Loucy (cell line): ENCODE measurements around the gene CEP135.
A peak's percentile ranks its signal among the peaks of the same experiment; 100 is the strongest.

Experiments used
- H2AFZ ChIP-seq: fragments of 200-600 bp; sonication (generic); 2 replicates; pipeline ENCODE4 v1.6.0; 2016; ENCODE audit warnings: antibody characterized with exemption, mild to moderate bottlenecking, low read length, moderate library complexity
- H3F3A ChIP-seq: fragments of 200-600 bp; 2 replicates; pipeline ENCODE4 v1.6.0; 2016; ENCODE audit warnings: antibody characterized with exemption, low read depth, mild to moderate bottlenecking
- H3K27me3 ChIP-seq: fragments of 200-600 bp; sonication (generic); 2 replicates; pipeline ENCODE4 v1.6.1; 2014; ENCODE audit warnings: low read length, mild to moderate bottlenecking; ENCODE audit not compliant: insufficient read depth, poor library complexity, severe bottlenecking
- H3K36me3 ChIP-seq: fragments of 200-600 bp; sonication (generic); 2 replicates; pipeline ENCODE4 v1.6.1; 2016; ENCODE audit warnings: low read length; ENCODE audit not compliant: insufficient read depth
- H3K4me1 ChIP-seq: fragments of 200-600 bp; sonication (generic); 2 replicates; pipeline ENCODE4 v1.5.1; 2014; ENCODE audit warnings: low read length, mild to moderate bottlenecking; ENCODE audit not compliant: insufficient read depth, poor library complexity, severe bottlenecking
- H3K4me2 ChIP-seq: fragments of 200-600 bp; sonication (generic); 2 replicates; pipeline ENCODE4 v1.6.0; 2014; ENCODE audit warnings: antibody characterized with exemption, low read length, low read depth, mild to moderate bottlenecking; ENCODE audit not compliant: poor library complexity, severe bottlenecking
- H3K4me3 ChIP-seq: fragments of 200-600 bp; sonication (generic); 2 replicates; pipeline ENCODE4 v1.5.1; 2014; ENCODE audit warnings: low read length, mild to moderate bottlenecking, mixed read lengths; ENCODE audit not compliant: poor library complexity, severe bottlenecking
- H3K79me2 ChIP-seq: fragments of 200-600 bp; sonication (generic); 2 replicates; pipeline ENCODE4 v1.6.1; 2014; ENCODE audit warnings: low read length; ENCODE audit not compliant: insufficient read depth
- H3K9ac ChIP-seq: fragments of 200-600 bp; sonication (generic); 2 replicates; pipeline ENCODE4 v1.6.0; 2014; ENCODE audit warnings: mild to moderate bottlenecking, low read depth, low read length, moderate library complexity; ENCODE audit not compliant: poor library complexity, severe bottlenecking
- H3K9me2 ChIP-seq: fragments of 200-600 bp; sonication (generic); replicated peaks from 2 replicates; pipeline ENCODE4 v1.6.1; 2016; ENCODE audit warnings: low read depth, low read length, mixed read lengths
- H3K9me3 ChIP-seq: fragments of 200-600 bp; sonication (generic); 2 replicates; pipeline ENCODE4 v1.6.1; 2014; ENCODE audit warnings: mild to moderate bottlenecking, antibody characterized with exemption, low read length, low read depth; ENCODE audit not compliant: insufficient read depth
- H4K20me1 ChIP-seq: fragments of 200-600 bp; sonication (generic); 2 replicates; pipeline ENCODE4 v1.6.0; 2014; ENCODE audit warnings: antibody characterized with exemption, low read length, mild to moderate bottlenecking; ENCODE audit not compliant: insufficient read depth, poor library complexity, severe bottlenecking
- EZH2phosphoT487 ChIP-seq: fragments of 200-600 bp; IDR thresholded peaks from 2 replicates; pipeline ENCODE4 v1.6.1; 2018; ENCODE audit warnings: antibody characterized with exemption, mild to moderate bottlenecking, moderate library complexity, borderline replicate concordance
- TF ChIP-seq, protein P1 (sequence below): fragments of 200-600 bp; sonication (generic); conservative IDR thresholded peaks from 2 replicates; pipeline ENCODE4 v1.5.1; 2014; ENCODE audit warnings: mild to moderate bottlenecking, antibody characterized with exemption, low read length

Gene CEP135

DNA sequence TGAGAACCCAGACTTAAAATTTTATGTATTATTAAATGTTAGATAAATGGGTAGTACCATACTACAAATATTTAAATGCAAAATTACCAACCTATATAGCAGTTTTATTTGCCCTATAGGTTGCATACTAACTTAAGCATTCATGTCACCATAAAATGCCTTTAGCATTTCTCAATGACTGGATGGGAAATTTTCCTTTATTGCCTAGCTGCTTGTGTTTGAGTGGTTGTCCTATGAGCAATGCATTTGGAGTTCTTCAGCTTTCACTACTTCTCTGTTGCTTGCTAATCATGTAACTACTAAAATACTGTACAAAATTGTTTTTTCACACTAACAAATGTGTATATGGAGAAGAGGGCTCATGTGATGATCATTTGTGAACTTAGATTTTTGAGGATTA, 44.2 kb upstream of the CEP135 start:
- no peaks in the 10 kb centered on the region for H3F3A ChIP-seq
- no peak overlapping the region for H3K4me3 ChIP-seq
- H2AFZ ChIP-seq: no peak overlapping the region
- no peak overlapping the region for H3K9ac ChIP-seq
- H3K79me2 ChIP-seq: no peaks in the 10 kb centered on the region
- peaks cover 22% of the 10 kb centered on the region for H3K36me3 ChIP-seq
- H3K9me3 ChIP-seq: no peaks in the 10 kb centered on the region
- no peaks in the 10 kb centered on the region for H4K20me1 ChIP-seq
- no peak overlapping the region for H3K4me2 ChIP-seq
- H3K4me1 ChIP-seq: peaks cover 11% of the 10 kb centered on the region
- no peaks in the 10 kb centered on the region for H3K9me2 ChIP-seq
- no peaks in the 10 kb centered on the region for H3K27me3 ChIP-seq
- TF ChIP-seq, protein P1, sequence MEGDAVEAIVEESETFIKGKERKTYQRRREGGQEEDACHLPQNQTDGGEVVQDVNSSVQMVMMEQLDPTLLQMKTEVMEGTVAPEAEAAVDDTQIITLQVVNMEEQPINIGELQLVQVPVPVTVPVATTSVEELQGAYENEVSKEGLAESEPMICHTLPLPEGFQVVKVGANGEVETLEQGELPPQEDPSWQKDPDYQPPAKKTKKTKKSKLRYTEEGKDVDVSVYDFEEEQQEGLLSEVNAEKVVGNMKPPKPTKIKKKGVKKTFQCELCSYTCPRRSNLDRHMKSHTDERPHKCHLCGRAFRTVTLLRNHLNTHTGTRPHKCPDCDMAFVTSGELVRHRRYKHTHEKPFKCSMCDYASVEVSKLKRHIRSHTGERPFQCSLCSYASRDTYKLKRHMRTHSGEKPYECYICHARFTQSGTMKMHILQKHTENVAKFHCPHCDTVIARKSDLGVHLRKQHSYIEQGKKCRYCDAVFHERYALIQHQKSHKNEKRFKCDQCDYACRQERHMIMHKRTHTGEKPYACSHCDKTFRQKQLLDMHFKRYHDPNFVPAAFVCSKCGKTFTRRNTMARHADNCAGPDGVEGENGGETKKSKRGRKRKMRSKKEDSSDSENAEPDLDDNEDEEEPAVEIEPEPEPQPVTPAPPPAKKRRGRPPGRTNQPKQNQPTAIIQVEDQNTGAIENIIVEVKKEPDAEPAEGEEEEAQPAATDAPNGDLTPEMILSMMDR: no peak
- TF ChIP-seq EZH2phosphoT487: no peak

DNA sequence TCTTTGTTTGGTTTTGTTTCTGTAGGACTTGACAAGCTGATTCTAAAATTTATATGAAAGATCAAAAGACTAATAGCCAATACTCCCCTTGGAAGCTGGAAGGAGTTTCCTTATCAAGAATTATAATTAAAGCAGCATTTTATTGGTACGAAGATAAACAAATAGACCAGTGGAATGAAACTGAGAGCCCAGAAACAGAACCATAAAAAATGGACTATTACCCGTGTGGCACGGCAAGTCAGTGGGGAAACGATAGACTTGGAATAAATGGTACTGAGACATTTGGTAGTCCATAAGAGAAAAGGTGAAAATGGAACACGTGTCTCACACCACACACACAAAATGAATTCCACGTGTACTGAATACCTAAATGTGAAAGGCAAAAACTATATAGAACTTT, 42.4 kb upstream of the CEP135 start:
- Histone ChIP-seq H3K36me3 (peaks cover 15% of the 10 kb centered on the region), H3K4me1 (peaks cover 11% of the 10 kb centered on the region), H3K4me2 (no peak overlapping the region), H3K9ac (no peak overlapping the region), H3K9me2 (no peaks in the 10 kb centered on the region), H4K20me1 (no peaks in the 10 kb centered on the region), H3F3A (no peaks in the 10 kb centered on the region), H2AFZ (no peak overlapping the region), H3K27me3 (no peaks in the 10 kb centered on the region), H3K79me2 (no peaks in the 10 kb centered on the region), H3K4me3 (no peak overlapping the region), H3K9me3 (no peaks in the 10 kb centered on the region)
- TF ChIP-seq, protein P1: no peak
- no peak for TF ChIP-seq EZH2phosphoT487

DNA sequence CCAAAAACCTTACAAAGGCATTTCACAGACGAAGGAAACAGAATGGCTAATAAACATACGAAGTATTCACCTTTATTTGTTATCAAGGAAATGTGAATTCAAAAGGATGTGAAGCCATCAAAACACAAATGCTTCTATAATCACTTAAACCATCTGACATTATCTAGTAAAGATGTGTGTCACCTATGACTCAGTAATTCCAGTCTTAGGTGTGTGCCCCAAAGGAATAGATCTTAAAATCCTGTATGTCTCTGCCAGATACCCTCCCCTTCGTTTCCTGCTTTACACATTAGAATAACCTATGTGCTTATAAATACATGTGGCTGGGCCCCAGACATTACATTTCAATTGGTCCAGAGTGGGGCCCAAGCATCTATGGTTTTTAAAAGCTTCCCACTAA, 41.8 kb upstream of the CEP135 start:
- Histone ChIP-seq H3K9ac (no peak overlapping the region), H3K79me2 (no peaks in the 10 kb centered on the region), H3K4me1 (peaks cover 11% of the 10 kb centered on the region), H3K4me3 (peak overlapping the region; percentile 64), H3K36me3 (peaks cover 13% of the 10 kb centered on the region), H3K9me3 (no peaks in the 10 kb centered on the region), H3K9me2 (no peaks in the 10 kb centered on the region), H3K4me2 (peak overlapping the region; percentile 79), H2AFZ (peak overlapping the region; percentile 13; the same call in 1 of the 2 replicates), H3F3A (no peaks in the 10 kb centered on the region), H3K27me3 (no peaks in the 10 kb centered on the region), H4K20me1 (no peaks in the 10 kb centered on the region)
- TF ChIP-seq, protein P1: no peak
- no peak for TF ChIP-seq EZH2phosphoT487
